ENCODE measurements around the gene GRM3. TPM values are rescaled to one million over a fixed set of nuclear protein-coding genes. Genes with fewer than 3 reads are reported as not detected.

Gene GRM3
- total RNA-seq, 1 donor from 2014 or later: not detected

DNA sequence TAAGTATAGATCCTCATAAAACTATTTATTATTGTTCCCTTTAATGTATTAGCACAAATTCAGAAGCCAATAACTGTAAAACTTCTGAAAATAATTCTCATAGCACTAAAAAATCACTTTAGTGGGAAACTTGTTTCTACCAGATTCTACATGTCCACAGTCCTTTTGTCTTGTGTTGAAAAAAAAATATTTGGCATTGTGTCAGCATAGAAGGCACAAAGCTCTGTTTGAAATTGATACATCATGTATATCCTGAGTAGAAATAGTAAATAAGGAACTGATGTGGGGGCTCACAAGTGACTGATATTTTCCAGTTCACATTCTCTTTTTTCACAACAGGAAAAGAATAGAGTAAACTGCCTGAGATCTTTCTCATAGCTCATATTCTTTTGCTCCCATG, 134.6 kb downstream of the GRM3 start:
- Histone ChIP-seq H3K36me3 (ENCODE audit: insufficient read depth, low read length) (no peaks in the 10 kb centered on the region), H3K79me2 (ENCODE audit: insufficient read depth, low read length) (no peaks in the 10 kb centered on the region), H3K27ac (ENCODE audit: low read depth, low read length) (no peak overlapping the region), H3K27me3 (ENCODE audit: insufficient read depth, low read length) (no peaks in the 10 kb centered on the region), H2AFZ (ENCODE audit: low read depth, low read length) (no peak overlapping the region), H3K4me2 (ENCODE audit: low read length) (no peak overlapping the region), H3K4me3 (ENCODE audit: insufficient read depth, low read depth, low read length) (no peak overlapping the region), H3K4me1 (ENCODE audit: insufficient read depth, low read length) (no peaks in the 10 kb centered on the region), H4K20me1 (ENCODE audit: insufficient read depth, low read length) (no peaks in the 10 kb centered on the region), H3K9me3 (ENCODE audit: insufficient read depth, low read depth, low read length) (no peaks in the 10 kb centered on the region), H3K9ac (ENCODE audit: low read length) (no peak overlapping the region)
- no peaks in the 10 kb centered on the region for H3K27me3 Mint-ChIP-seq (ENCODE audit: low read depth, unreplicated experiment)
- no peaks in the 10 kb centered on the region for H3K36me3 Mint-ChIP-seq (ENCODE audit: low read depth, unreplicated experiment)
- no peaks in the 10 kb centered on the region for H3K4me1 Mint-ChIP-seq (ENCODE audit: low read depth, unreplicated experiment)
- no peaks in the 10 kb centered on the region for H3K9me3 Mint-ChIP-seq (ENCODE audit: unreplicated experiment)
- TF ChIP-seq, protein P1, sequence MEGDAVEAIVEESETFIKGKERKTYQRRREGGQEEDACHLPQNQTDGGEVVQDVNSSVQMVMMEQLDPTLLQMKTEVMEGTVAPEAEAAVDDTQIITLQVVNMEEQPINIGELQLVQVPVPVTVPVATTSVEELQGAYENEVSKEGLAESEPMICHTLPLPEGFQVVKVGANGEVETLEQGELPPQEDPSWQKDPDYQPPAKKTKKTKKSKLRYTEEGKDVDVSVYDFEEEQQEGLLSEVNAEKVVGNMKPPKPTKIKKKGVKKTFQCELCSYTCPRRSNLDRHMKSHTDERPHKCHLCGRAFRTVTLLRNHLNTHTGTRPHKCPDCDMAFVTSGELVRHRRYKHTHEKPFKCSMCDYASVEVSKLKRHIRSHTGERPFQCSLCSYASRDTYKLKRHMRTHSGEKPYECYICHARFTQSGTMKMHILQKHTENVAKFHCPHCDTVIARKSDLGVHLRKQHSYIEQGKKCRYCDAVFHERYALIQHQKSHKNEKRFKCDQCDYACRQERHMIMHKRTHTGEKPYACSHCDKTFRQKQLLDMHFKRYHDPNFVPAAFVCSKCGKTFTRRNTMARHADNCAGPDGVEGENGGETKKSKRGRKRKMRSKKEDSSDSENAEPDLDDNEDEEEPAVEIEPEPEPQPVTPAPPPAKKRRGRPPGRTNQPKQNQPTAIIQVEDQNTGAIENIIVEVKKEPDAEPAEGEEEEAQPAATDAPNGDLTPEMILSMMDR (IDR thresholded peaks at IDR 0.05; ENCODE audit: insufficient read depth, low read depth, low read length): no peak
- no peak for TF ChIP-seq EZH2 (IDR thresholded peaks at IDR 0.05; ENCODE audit: insufficient read depth, low read length)
- no peak for FAIRE-seq
- no peak for DNase-seq (ENCODE audit: low read depth)
- H3K27ac Mint-ChIP-seq (ENCODE audit: unreplicated experiment): no peak overlapping the region
- no peak overlapping the region for H3K4me3 Mint-ChIP-seq (ENCODE audit: unreplicated experiment)

DNA sequence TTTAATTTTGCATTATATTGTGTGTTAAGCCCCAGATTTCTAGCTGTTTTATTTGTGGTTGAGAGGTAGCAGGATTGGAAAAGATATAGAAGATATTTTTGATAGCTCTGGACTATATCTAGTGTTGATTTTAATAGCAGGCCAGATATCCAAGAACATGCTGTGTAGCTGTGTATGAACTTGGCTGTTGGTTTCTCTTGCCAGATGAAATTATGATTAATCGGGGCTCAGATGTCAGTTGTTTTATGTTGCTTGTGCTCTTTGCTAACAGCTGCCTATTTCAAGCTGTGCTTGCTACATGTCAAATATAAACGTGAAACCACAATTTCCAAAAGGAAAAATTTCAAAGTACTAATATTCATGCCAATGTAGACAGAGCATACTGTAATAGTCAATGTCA, 141.1 kb downstream of the GRM3 start:
- no peaks in the 10 kb centered on the region for H3K9me3 ChIP-seq (ENCODE audit: insufficient read depth, low read depth, low read length)
- no peak overlapping the region for H3K27ac ChIP-seq (ENCODE audit: low read depth, low read length)
- Mint-ChIP-seq H3K4me3 (ENCODE audit: unreplicated experiment) (no peak overlapping the region), H3K36me3 (ENCODE audit: low read depth, unreplicated experiment) (no peaks in the 10 kb centered on the region), H3K9me3 (ENCODE audit: unreplicated experiment) (no peaks in the 10 kb centered on the region), H3K27me3 (ENCODE audit: low read depth, unreplicated experiment) (no peaks in the 10 kb centered on the region), H3K27ac (ENCODE audit: unreplicated experiment) (no peak overlapping the region), H3K4me1 (ENCODE audit: low read depth, unreplicated experiment) (no peaks in the 10 kb centered on the region)
- no peak overlapping the region for H3K4me3 ChIP-seq (ENCODE audit: insufficient read depth, low read depth, low read length)
- no peak overlapping the region for H3K9ac ChIP-seq (ENCODE audit: low read length)
- H2AFZ ChIP-seq (ENCODE audit: low read depth, low read length): no peak overlapping the region
- H4K20me1 ChIP-seq (ENCODE audit: insufficient read depth, low read length): no peaks in the 10 kb centered on the region
- H3K79me2 ChIP-seq (ENCODE audit: insufficient read depth, low read length): no peaks in the 10 kb centered on the region
- FAIRE-seq (no peak), DNase-seq (ENCODE audit: low read depth) (no peak)
- no peak for TF ChIP-seq EZH2 (IDR thresholded peaks at IDR 0.05; ENCODE audit: insufficient read depth, low read length)
- TF ChIP-seq, protein P1 (IDR thresholded peaks at IDR 0.05; ENCODE audit: insufficient read depth, low read depth, low read length): no peak
- H3K4me1 ChIP-seq (ENCODE audit: insufficient read depth, low read length): no peaks in the 10 kb centered on the region
- no peak overlapping the region for H3K4me2 ChIP-seq (ENCODE audit: low read length)
- no peaks in the 10 kb centered on the region for H3K27me3 ChIP-seq (ENCODE audit: insufficient read depth, low read length)
- no peaks in the 10 kb centered on the region for H3K36me3 ChIP-seq (ENCODE audit: insufficient read depth, low read length)

DNA sequence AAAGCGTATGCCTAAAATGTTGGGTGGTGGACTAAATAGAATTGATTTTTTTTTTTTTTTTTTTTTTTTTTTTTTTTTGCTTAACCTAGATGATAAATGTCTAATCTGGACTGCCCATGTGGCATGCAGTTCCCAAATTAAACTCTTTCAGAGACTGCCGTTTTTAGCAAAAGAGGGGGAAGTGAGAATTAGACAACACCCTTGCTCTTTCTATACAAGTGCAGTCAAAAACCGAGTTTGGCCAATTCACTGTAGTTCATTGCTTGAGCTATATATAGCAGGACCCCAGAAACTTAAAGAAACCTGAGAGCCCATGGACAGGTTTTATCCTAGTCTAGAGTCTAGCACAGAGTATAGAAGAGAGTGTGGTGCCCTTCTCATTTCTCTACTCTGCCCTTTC, 141.9 kb downstream of the GRM3 start:
- Mint-ChIP-seq H3K27me3 (ENCODE audit: low read depth, unreplicated experiment) (no peaks in the 10 kb centered on the region), H3K27ac (ENCODE audit: unreplicated experiment) (no peak overlapping the region), H3K36me3 (ENCODE audit: low read depth, unreplicated experiment) (no peaks in the 10 kb centered on the region), H3K4me3 (ENCODE audit: unreplicated experiment) (no peak overlapping the region), H3K9me3 (ENCODE audit: unreplicated experiment) (no peaks in the 10 kb centered on the region), H3K4me1 (ENCODE audit: low read depth, unreplicated experiment) (no peaks in the 10 kb centered on the region)
- DNase-seq (ENCODE audit: low read depth) (no peak), FAIRE-seq (no peak)
- Histone ChIP-seq H3K4me3 (ENCODE audit: insufficient read depth, low read depth, low read length) (no peak overlapping the region), H3K27me3 (ENCODE audit: insufficient read depth, low read length) (no peaks in the 10 kb centered on the region), H3K9me3 (ENCODE audit: insufficient read depth, low read depth, low read length) (no peaks in the 10 kb centered on the region), H3K9ac (ENCODE audit: low read length) (no peak overlapping the region), H3K4me1 (ENCODE audit: insufficient read depth, low read length) (no peaks in the 10 kb centered on the region), H3K27ac (ENCODE audit: low read depth, low read length) (no peak overlapping the region), H3K36me3 (ENCODE audit: insufficient read depth, low read length) (no peaks in the 10 kb centered on the region), H4K20me1 (ENCODE audit: insufficient read depth, low read length) (no peaks in the 10 kb centered on the region), H3K79me2 (ENCODE audit: insufficient read depth, low read length) (no peaks in the 10 kb centered on the region), H3K4me2 (ENCODE audit: low read length) (no peak overlapping the region), H2AFZ (ENCODE audit: low read depth, low read length) (no peak overlapping the region)
- TF ChIP-seq, protein P1 (IDR thresholded peaks at IDR 0.05; ENCODE audit: insufficient read depth, low read depth, low read length): no peak
- no peak for TF ChIP-seq EZH2 (IDR thresholded peaks at IDR 0.05; ENCODE audit: insufficient read depth, low read length)
